ENCODE data around the gene ABHD12B.

- TF ChIP-seq CTCF (IDR thresholded peaks at IDR 0.05; ENCODE audit: low read length) (no peak), EZH2 (IDR thresholded peaks at IDR 0.05; ENCODE audit: borderline replicate concordance, low read length) (no peak)
Measured at GRCh38 chr14:50901361-50901760, 29.5 kb downstream of the ABHD12B start.
